GM18870 (cell line): Measurements from ENCODE around the gene MRFAP1.

ENCODE experiments used
- ATAC-seq: cut with Tn5 transposase; IDR thresholded peaks from one replicate; pipeline ENCODE4 v1.9.1; 2021; ENCODE audit warnings: moderate library complexity; ENCODE audit not compliant: unreplicated experiment

MRFAP1 gene

DNA sequence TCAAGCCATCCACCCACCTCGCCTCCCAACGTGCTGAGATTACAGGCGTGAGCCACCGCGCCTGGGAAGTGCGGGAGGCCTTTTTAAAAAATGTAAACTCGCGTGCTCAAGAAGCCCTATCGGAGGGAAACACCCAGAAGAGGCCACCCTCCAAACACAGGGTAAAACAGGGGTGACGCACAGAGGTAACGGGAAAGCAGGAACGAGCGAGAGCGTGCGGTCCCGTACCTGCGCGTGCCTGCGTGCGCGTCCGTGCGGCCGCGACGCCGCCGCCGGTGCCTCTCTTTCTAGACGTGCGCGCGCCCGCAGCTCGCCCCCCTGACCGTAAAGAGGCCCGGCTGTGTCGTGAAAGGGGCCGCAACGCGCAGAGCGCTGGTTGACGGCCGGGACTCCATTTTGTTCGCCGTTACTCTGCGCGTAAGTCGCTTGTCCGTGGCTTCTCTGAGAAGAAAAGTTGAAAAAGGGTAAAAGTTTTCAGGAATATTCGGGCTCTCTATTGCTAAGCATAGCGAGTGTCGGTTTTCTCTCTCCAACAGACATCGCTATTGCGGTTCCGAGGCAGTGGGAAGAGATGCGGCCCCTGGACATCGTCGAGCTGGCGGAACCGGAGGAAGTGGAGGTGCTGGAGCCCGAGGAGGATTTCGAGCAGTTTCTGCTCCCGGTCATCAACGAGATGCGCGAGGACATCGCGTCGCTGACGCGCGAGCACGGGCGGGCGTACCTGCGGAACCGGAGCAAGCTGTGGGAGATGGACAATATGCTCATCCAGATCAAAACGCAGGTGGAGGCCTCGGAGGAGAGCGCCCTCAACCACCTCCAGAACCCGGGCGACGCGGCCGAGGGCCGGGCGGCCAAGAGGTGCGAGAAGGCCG, at the start of gene MRFAP1:
MRFAP1 (plus strand) TSS at position 394 of the 872 bp plus-strand sequence; CDS start at position 572, 178 bp downstream.
- ATAC-seq, result peak; percentile 59

- no peak for ATAC-seq
Observed at GRCh38 chr4:6591313-6591712, 49.2 kb upstream of the MRFAP1 start.

- ATAC-seq, result no peak
Observed at GRCh38 chr4:6591781-6592180, 48.7 kb upstream of the MRFAP1 start.

DNA sequence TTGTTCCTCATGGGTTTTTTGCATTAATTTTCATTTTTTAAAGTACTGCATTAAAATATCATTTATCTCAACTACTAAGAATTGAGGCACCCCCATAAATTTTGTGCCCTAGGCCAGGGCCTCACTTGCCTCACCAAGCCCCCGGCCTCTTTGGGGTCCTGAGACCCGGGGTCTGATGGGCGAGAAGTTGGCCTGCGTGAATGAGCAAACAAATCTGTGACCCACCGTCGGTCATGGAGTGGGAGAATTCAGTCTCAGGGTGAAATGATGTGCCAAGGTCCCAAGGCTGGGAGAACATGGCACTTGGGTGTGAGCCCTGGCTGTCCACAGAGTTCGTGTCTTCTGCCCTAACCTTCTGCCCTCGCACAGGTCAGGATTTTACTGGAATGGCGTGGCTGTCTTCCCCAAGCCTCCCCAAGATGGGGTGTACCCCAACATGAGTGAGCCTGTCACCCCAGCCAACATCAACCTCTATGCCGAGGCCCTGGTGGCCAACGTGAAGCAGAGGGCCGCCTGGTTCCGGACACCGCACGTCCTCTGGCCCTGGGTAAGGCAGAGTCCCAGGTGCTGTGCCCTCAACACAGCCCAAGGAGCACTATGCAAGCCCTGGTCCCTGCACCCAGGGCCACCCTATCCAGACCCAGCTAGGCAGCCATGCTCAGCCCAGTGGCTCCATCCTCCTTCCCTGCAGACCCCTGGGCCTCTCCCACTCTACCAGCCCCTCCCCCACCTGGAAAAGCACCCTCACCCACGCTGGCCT, 47.5 kb upstream of the MRFAP1 start:
- no peak for ATAC-seq

DNA sequence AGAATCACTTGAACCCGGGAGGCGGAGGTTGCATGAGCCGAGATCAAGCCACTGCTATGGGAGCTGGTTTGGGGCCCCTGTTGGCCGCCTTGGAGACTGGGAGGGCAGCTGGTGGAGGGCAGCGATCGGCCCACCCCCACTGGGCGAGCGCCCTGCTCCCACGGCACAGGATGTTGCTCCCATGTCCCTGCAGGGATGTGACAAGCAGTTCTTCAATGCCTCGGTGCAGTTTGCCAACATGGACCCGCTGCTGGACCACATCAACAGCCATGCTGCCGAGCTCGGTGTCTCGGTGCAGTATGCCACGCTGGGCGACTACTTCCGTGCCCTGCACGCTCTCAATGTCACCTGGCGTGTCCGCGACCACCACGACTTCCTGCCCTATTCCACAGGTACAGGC, 46.1 kb upstream of the MRFAP1 start:
- ATAC-seq, result no peak

GRCh38 chr4:6594826-6595355, 45.6 kb upstream of the MRFAP1 start:
- no peak for ATAC-seq

GRCh38 chr4:6595897-6596537, 44.5 kb upstream of the MRFAP1 start:
- no peak for ATAC-seq

DNA sequence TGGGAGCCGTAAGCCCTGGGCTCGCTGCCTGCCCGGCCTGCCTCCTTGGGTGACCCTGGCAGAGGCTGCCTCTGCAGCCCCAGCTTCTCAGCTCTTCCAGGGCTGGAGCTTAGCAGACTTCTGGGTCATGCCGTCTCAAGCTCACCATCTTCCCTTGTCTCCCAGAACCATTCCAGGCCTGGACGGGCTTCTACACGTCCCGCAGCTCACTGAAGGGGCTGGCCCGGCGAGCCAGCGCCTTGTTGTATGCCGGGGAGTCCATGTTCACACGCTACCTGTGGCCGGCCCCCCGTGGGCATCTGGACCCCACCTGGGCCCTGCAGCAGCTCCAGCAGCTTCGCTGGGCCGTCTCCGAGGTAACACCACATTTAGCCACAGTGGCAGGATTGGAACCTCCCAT, 43.5 kb upstream of the MRFAP1 start:
- ATAC-seq, result no peak

DNA sequence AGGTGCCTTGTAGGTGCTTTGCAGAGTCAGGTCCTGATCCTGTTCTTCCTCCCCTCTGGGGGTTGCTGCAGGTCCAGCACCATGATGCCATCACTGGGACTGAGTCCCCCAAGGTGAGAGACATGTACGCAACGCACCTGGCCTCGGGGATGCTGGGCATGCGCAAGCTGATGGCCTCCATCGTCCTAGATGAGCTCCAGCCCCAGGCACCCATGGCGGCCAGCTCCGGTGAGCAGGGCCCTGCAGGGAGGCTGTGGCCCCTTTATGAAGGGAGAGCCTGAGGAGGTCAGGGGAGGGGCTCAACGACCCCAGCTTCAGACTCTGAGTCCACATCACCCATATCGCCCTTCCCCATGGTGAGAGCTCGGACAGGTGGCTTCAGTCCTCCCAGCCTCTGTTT, 42.4 kb upstream of the MRFAP1 start:
- no peak for ATAC-seq

DNA sequence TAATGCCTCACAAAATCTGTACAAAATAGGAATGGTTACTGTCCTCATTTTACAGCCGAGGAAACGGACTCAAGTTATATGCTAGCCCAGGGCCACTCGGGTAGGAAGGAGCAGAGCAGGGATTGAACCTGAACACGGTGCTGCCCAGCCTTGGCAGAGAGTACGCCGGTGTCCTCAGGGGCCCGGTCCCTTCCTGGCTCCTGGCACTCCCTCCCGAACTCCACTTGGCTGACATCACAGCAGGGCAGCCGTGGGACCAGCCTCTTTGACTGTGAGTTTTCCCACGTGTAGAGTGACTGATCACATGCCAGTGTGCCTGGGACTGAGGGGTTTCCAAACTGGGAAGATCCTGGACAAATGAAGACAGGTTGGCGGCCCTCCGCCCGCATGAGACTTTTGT, 41.8 kb upstream of the MRFAP1 start:
- no peak for ATAC-seq

DNA sequence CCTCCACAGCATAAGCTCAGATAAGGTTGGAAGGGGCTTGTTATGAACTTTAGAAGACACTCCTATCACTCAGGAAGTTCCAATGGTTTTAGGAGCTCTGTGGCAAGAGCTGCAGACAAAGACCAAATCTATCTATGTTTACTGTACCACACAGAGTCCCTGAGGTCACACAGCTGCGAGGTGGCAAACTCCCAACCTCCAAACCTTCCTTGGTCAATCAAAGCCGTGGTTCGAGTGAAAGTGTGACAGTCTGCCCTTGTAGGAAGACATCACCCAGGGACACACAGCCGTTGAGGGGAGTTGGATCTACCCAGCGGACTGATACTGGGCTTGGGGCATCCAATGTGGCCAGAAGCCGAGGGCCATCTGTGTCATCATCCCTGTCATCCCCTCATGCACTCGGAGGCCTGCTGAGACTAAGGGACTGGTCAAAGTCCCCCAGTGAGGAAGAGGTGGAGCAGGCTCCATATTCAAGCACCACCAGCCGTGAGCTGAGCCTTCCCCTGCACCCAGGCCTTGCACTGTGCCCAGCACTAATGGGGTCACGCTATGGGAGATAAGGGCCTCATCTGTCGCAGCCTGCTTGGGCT, 38.7 kb upstream of the MRFAP1 start:
- ATAC-seq, result no peak

DNA sequence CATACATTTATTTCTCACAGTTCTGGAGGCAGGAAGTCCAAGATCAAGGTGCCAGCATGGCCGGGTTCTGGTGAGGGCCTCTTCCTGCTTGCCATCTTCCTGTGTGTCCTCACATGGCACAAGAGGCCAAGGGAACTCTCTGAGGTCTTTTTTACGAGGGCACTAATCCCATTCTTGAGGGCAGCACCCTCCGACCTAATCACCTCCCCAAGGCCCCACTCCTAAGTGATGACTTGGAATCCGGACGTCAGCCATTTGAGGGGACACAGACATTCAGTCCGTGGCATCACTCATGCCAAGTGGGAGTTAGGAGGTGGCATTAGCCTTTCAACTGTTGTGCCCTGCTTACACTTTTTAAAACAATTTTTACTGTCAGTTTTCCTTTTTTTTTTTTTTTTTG, 38.2 kb upstream of the MRFAP1 start:
- no peak for ATAC-seq

DNA sequence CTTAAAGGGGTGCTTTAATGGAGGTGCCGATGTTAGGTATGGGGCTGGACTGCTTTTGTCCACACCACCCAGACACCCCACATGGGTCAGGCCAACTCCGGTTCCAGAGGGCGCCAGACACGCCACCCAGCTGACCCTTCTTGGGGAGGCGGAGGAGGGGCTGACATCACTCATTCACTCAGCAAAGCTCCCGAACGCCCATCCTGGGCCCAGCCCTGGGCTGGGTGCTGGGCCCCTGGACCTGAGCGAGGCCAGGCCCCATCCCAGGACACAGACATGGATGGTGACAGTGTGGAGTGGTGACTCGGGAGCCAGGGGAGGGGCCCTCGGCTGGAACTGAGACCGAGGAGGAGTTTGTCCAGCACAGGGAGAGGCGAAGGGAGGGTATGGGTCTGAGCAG, 37.4 kb upstream of the MRFAP1 start:
- no peak for ATAC-seq

DNA sequence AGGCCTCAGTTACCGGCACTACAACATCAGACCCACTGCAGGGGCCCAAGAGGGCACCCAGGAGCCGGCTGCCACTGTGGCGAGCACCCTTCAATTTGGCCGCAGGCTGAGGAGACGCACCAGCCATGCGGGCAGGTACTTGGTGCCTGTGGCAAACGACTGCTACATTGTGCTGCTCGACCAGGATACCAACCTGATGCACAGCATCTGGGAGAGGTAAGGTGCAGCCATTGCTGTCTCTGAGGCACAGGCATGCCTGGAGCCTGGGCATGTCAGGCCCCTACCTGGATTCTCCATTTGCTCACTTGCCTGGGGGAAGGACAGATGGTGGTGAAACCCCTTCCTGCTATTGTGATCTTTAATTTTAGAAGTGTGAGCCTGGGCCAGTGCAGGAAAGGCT, 35.4 kb upstream of the MRFAP1 start:
- ATAC-seq, result no peak

GRCh38 chr4:6605605-6606004, 34.9 kb upstream of the MRFAP1 start:
- ATAC-seq, result no peak

- no peak for ATAC-seq
Observed at GRCh38 chr4:6606465-6607235, 33.8 kb upstream of the MRFAP1 start.

DNA sequence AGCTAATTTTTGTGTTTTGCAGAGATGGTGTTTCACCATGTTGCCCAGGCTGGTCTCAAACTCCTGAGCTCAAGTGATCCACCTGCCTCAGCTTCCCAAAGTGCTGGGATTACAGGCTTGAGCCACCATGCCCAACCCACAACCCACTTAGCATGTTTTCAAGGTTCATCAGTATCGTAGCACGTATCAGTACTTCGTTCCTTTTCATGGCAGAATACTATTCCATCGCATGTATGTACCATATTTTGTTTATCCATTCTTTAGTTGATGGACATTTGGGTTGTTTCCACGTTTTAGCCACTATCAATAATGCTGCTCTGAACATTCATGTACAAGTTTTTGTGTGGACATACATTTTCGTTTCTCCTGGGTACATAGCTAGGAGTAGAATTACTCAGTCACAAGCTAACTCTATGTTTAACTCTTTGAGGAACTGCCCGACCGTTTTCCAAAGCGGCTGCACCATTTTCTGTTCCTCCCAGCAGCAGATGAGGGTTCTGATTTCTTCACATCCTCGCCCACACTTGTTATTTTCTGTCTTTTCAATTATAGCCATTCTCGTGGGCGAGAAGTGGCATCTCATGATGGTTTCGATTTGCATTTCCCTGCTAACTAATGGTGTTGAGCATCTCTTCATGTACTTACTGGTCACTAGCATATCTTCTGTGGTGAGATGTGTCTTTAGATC, 33.0 kb upstream of the MRFAP1 start:
- ATAC-seq, result no peak

- ATAC-seq, result no peak
Observed at GRCh38 chr4:6608758-6609414, 31.6 kb upstream of the MRFAP1 start.

DNA sequence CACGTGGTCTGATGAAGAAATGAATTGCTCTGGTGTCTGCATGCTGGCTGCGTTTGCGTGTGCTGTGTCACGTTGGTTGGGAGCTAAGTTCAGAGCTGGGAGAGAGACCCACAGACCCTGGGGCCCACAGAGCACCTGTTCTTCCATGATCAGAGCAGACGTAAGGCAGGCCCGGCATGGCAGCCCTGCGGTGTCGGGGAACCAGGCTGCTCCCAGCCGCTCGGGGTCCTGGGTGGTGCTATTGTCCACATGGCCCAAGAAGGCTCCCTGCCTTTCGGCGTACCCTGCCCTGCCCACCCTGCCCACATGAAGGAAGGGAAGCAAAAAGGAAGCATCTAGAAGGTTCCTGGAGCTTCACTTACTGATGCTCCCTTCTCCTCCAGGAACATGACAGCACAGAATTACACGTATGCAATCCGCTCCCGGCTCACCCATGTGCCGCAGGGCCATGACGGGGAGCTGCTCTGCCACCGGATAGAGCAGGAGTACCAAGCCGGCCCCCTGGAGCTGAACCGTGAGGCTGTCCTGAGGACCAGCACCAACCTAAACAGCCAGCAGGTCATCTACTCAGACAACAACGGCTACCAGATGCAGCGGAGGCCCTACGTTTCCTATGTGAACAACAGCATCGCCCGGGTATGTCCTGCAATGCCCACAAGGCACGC, 30.9 kb upstream of the MRFAP1 start:
- ATAC-seq, result no peak
